HG03520 (cell line): ENCODE measurements around the gene SDR9C7.
"Not testable (repeated sequence)": the region's sequence is repeated elsewhere in the genome, so short reads cannot be mapped to it uniquely, and the experiment has no call there.

Experiments
- ATAC-seq: cut with Tn5 transposase; IDR thresholded peaks from one replicate; pipeline ENCODE4 v1.9.1; 2021; ENCODE audit warnings: mild to moderate bottlenecking, moderate library complexity; ENCODE audit not compliant: unreplicated experiment

Gene SDR9C7

GRCh38 chr12:56954057-56954957, 20.1 kb upstream of the SDR9C7 start:
- no peak for ATAC-seq

- no peak for ATAC-seq
Observed at GRCh38 chr12:56953314-56953713, 19.1 kb upstream of the SDR9C7 start.

- ATAC-seq = no peak
Observed at GRCh38 chr12:56951582-56952339, 17.6 kb upstream of the SDR9C7 start.

- ATAC-seq = no peak
Observed at GRCh38 chr12:56948881-56949280, 14.7 kb upstream of the SDR9C7 start.

GRCh38 chr12:56948457-56948777, 14.2 kb upstream of the SDR9C7 start:
- no peak for ATAC-seq

- ATAC-seq = no peak
Observed at GRCh38 chr12:56947633-56948456, 13.6 kb upstream of the SDR9C7 start.

- no peak for ATAC-seq
Observed at GRCh38 chr12:56943878-56944277, 9.7 kb upstream of the SDR9C7 start.

- not testable (repeated sequence) for ATAC-seq
Observed at GRCh38 chr12:56943374-56943773, 9.2 kb upstream of the SDR9C7 start.

GRCh38 chr12:56941299-56942017, 7.2 kb upstream of the SDR9C7 start:
- peak; percentile 55 for ATAC-seq

GRCh38 chr12:56940942-56941298, 6.7 kb upstream of the SDR9C7 start:
- not testable (repeated sequence) for ATAC-seq

- ATAC-seq = no peak
Observed at GRCh38 chr12:56935752-56936151, 1.5 kb upstream of the SDR9C7 start.

- no peak for ATAC-seq
Observed at GRCh38 chr12:56935157-56935556, 949 bp upstream of the SDR9C7 start.

GRCh38 chr12:56932867-56933266, 1.3 kb downstream of the SDR9C7 start:
- ATAC-seq = no peak

GRCh38 chr12:56932146-56932545, 2.1 kb downstream of the SDR9C7 start:
- ATAC-seq = no peak

- no peak for ATAC-seq
Observed at GRCh38 chr12:56931474-56931978, 2.7 kb downstream of the SDR9C7 start.

- ATAC-seq = no peak
Observed at GRCh38 chr12:56930241-56930640, 4.0 kb downstream of the SDR9C7 start.

GRCh38 chr12:56929780-56930179, 4.4 kb downstream of the SDR9C7 start:
- ATAC-seq = no peak

- ATAC-seq = no peak
Observed at GRCh38 chr12:56928262-56928661, 5.9 kb downstream of the SDR9C7 start.

GRCh38 chr12:56927281-56927680, 6.9 kb downstream of the SDR9C7 start:
- ATAC-seq = no peak

GRCh38 chr12:56922031-56922430, 12.2 kb downstream of the SDR9C7 start:
- ATAC-seq = no peak

GRCh38 chr12:56921346-56921745, 12.9 kb downstream of the SDR9C7 start:
- ATAC-seq = no peak
